Endothelial cell of umbilical vein (primary cell): ENCODE results near the gene GGA2. TPM values are rescaled to one million over a fixed set of nuclear protein-coding genes. Genes with fewer than 3 reads are reported as not detected.

Experiments
- BruUV-seq: library from RNA; stranded (reverse); fragments of 400-500 nt; replicated peaks from 2 replicates; lab custom pipeline; 2021; lab: Mats Ljungman, UMichigan
- CTCF ChIA-PET: fragments of 300-600, 350-600 bp; sonication (Branson Sonifier 250); formaldehyde crosslinking; loops from one replicate; lab custom pipeline; 2021; ENCODE audit warnings: antibody characterized with exemption, inconsistent platforms; lab: Charles Lee
- POLR2A ChIA-PET: fragments of 300-600, 350-600 bp; sonication (Branson Sonifier 250); formaldehyde crosslinking; loops from one replicate; lab custom pipeline; 2021; ENCODE audit warnings: antibody characterized with exemption, inconsistent platforms; lab: Charles Lee
- DNase-seq: peaks from one replicate; pipeline ENCODE4 v3.0.0-alpha.2; 2011; ENCODE audit warnings: low read depth, low spot score
- FAIRE-seq: peaks from 2 replicates; lab custom pipeline; 2011; peaks lifted over from hg19 to GRCh38; lab: Jason Lieb, UNC
- H2AFZ ChIP-seq: 2 replicates; pipeline ENCODE4 v1.6.0; 2012; ENCODE audit warnings: low read depth, low read length, control low read depth, inconsistent platforms
- H3K27ac ChIP-seq: 2 replicates; pipeline ENCODE4 v1.5.1; 2011; ENCODE audit warnings: low read depth, mild to moderate bottlenecking, control low read depth, low read length, moderate library complexity; ENCODE audit not compliant: insufficient read depth
- H3K27me3 ChIP-seq, 2 experiments: 2 replicates each; pipeline versions ENCODE4 v1.6.0 to v1.6.1; 2011; ENCODE audit warnings: low read length in 2 of 2, mixed read lengths in 1 of 2; ENCODE audit not compliant: control insufficient read depth in 2 of 2, insufficient read depth in 2 of 2
- H3K36me3 ChIP-seq, 2 experiments: 2 replicates in 1 of 2; 3 replicates in 1 of 2; pipeline ENCODE4 v1.5.1; 2011; ENCODE audit warnings: low read length in 2 of 2, mild to moderate bottlenecking in 1 of 2, moderate library complexity in 1 of 2; ENCODE audit not compliant: control insufficient read depth in 2 of 2, insufficient read depth in 2 of 2; ENCODE audit errors: extremely low read depth in 1 of 2
- H3K4me1 ChIP-seq: 3 replicates; pipeline ENCODE4 v1.5.1; 2011; ENCODE audit warnings: mild to moderate bottlenecking, low read length; ENCODE audit not compliant: control insufficient read depth, insufficient read depth; ENCODE audit errors: extremely low read depth
- H3K4me2 ChIP-seq: 2 replicates; pipeline ENCODE4 v1.6.1; 2011; ENCODE audit warnings: low read length, control low read depth, mixed read lengths; ENCODE audit not compliant: insufficient read depth
- H3K4me3 ChIP-seq, 3 experiments: fragments of 200-600 bp in 1 of 3; sonication (generic), shearing (Covaris generic) in 1 of 3; replicated peaks in 1 of 3; 2 replicates each; pipeline ENCODE4 v1.5.1; 2011 to 2016; ENCODE audit warnings: control low read depth in 3 of 3, low read length in 3 of 3, mild to moderate bottlenecking in 2 of 3, inconsistent platforms in 1 of 3, low read depth in 1 of 3, moderate library complexity in 1 of 3; ENCODE audit not compliant: insufficient read depth in 1 of 3
- H3K79me2 ChIP-seq: 2 replicates; pipeline ENCODE4 v1.6.0; 2012; ENCODE audit warnings: low read length, inconsistent platforms; ENCODE audit not compliant: control insufficient read depth, insufficient read depth
- H3K9ac ChIP-seq: replicated peaks from 2 replicates; pipeline ENCODE3; 2011; ENCODE audit warnings: low read length, control low read depth; ENCODE audit not compliant: insufficient read depth; ENCODE audit errors: extremely low read depth
- H3K9me1 ChIP-seq: replicated peaks from 3 replicates; pipeline ENCODE4 v1.6.0; 2011; ENCODE audit warnings: mild to moderate bottlenecking, low read length; ENCODE audit not compliant: control insufficient read depth, insufficient read depth; ENCODE audit errors: extremely low read depth
- H3K9me3 ChIP-seq: replicated peaks from 2 replicates; pipeline ENCODE4 v1.5.1; 2012; ENCODE audit warnings: low read length, inconsistent platforms; ENCODE audit not compliant: control insufficient read depth, insufficient read depth
- H4K20me1 ChIP-seq: replicated peaks from 2 replicates; pipeline ENCODE3; 2011; ENCODE audit warnings: mild to moderate bottlenecking, low read length; ENCODE audit not compliant: control insufficient read depth, insufficient read depth; ENCODE audit errors: extremely low read depth
- CTCF ChIP-seq, 2 donors: IDR thresholded peaks; 1 replicate in 1 of 2; 2 replicates in 1 of 2; pipeline ENCODE4 v1.5.1; 2011; ENCODE audit warnings: low read length in 2 of 2, mild to moderate bottlenecking in 2 of 2, moderate library complexity in 2 of 2, control low read depth in 1 of 2, inconsistent platforms in 1 of 2, low read depth in 1 of 2; ENCODE audit not compliant: insufficient read depth in 1 of 2; ENCODE audit errors: extremely low read depth in 1 of 2
- EZH2 ChIP-seq: IDR thresholded peaks from 2 replicates; pipeline ENCODE4 v1.6.1; 2012; ENCODE audit warnings: borderline replicate concordance, low read depth, mild to moderate bottlenecking, moderate library complexity, low read length, inconsistent platforms; ENCODE audit not compliant: severe bottlenecking
- FOS ChIP-seq: IDR thresholded peaks from 2 replicates; pipeline ENCODE4 v1.6.1; 2011; ENCODE audit warnings: mild to moderate bottlenecking, low read length, moderate library complexity, borderline replicate concordance; ENCODE audit not compliant: insufficient read depth
- GATA2 ChIP-seq: IDR thresholded peaks from 2 replicates; pipeline ENCODE4 v1.7.0; 2011; ENCODE audit warnings: low read depth, mild to moderate bottlenecking, moderate library complexity, mixed read lengths, low read length; ENCODE audit not compliant: insufficient read length, insufficient read depth
- JUN ChIP-seq: IDR thresholded peaks from 2 replicates; pipeline ENCODE4 v1.6.1; 2011; ENCODE audit warnings: borderline replicate concordance, low read depth; ENCODE audit not compliant: insufficient read length, insufficient read depth
- MAX ChIP-seq: IDR thresholded peaks from 2 replicates; pipeline ENCODE4 v1.6.1; 2011; ENCODE audit not compliant: insufficient read depth, insufficient read length
- MYC ChIP-seq: IDR thresholded peaks from one replicate; pipeline ENCODE4 v1.6.1; 2011; ENCODE audit warnings: mild to moderate bottlenecking, low read depth, low read length
- POLR2A ChIP-seq: IDR thresholded peaks from 2 replicates; pipeline ENCODE4 v1.6.1; 2012; ENCODE audit warnings: low read depth, mild to moderate bottlenecking, control low read depth, low read length
- POLR2AphosphoS5 ChIP-seq: IDR thresholded peaks from 2 replicates; pipeline ENCODE4 v1.6.1; 2012; ENCODE audit warnings: low read depth, mild to moderate bottlenecking, control low read depth, low read length, moderate library complexity; ENCODE audit not compliant: insufficient read depth
- dilution Hi-C: fragments of 300-500 bp; cut with MboI; formaldehyde crosslinking; loops from one replicate; pipeline ENCODE4 v1.15.0; 2019; ENCODE audit warnings: low sequenced_read_pairs; ENCODE audit not compliant: extremely low pct_ligation_motif_present
- intact Hi-C: fragments of 100-400 bp; cut with micrococcal nuclease; formaldehyde crosslinking; loops from one replicate; pipeline ENCODE4 v1.10.0; 2022
- polyA plus RNA-seq, 4 experiments: library from polyadenylated mRNA; depleted of rRNA in 3 of 4; stranded (reverse) in 3 of 4; unstranded in 1 of 4; fragments of >200 nt; gene quantifications; 2 replicates each; pipeline versions ENCODE4 v1.2.1 to v1.2.3, GENCODE V29; 2011 to 2012; ENCODE audit warnings: missing spikeins in 1 of 4
- total RNA-seq: library from RNA; stranded (reverse); gene quantifications from 2 replicates; pipeline ENCODE4 v1.2.3, GENCODE V29; 2021

The GGA2 gene
- total and polyA plus RNA-seq, 2 donors (not counting 3 experiments of a cell fraction or from before 2014, with no cell fraction given) = 33.3 to 73.1 TPM

GRCh38 chr16:23478566-23478965 is 31.7 kb downstream of the GGA2 start:
- Histone ChIP-seq H2AFZ (no peak overlapping the region), H3K36me3 (peaks cover 16 to 48% of the 10 kb centered on the region in 2 experiments), H3K27ac (no peak overlapping the region), H3K4me2 (no peak overlapping the region), H3K79me2 (no peaks in the 10 kb centered on the region), H3K9ac (no peak overlapping the region), H3K9me3 (no peaks in the 10 kb centered on the region), H3K9me1 (no peaks in the 10 kb centered on the region), H3K4me3 (no peak overlapping the region), H4K20me1 (no peaks in the 10 kb centered on the region), H3K27me3 (no peaks in the 10 kb centered on the region), H3K4me1 (no peaks in the 10 kb centered on the region)
- no TSS peak for BruUV-seq
- ChIA-PET POLR2A (no interaction called here), CTCF (interaction anchor here (2.1 kb wide), 1 partner anchor 13 kb away, joined by 5 read pairs; no protein-coding TSS in a partner anchor)
- intact Hi-C loops = no loop called here
- no peak for DNase-seq
- dilution Hi-C loops = no loop called here
- no peak for FAIRE-seq
- no peak for TF ChIP-seq FOS
- no peak for TF ChIP-seq POLR2AphosphoS5
- no peak for TF ChIP-seq POLR2A
- no peak for TF ChIP-seq JUN
- no peak for TF ChIP-seq MAX
- TF ChIP-seq EZH2 = no peak
- TF ChIP-seq CTCF (IDR thresholded peaks at IDR 0.05; ENCODE audit: extremely low read depth in 1 of 2, insufficient read depth in 1 of 2, low read depth in 1 of 2, low read length in 2 of 2) = no peak
- no peak for TF ChIP-seq MYC
- no peak for TF ChIP-seq GATA2
